K562 (cell line): ENCODE results near the gene PXN. TPM values are rescaled to one million over a fixed set of nuclear protein-coding genes. Genes with fewer than 3 reads are reported as not detected.

ENCODE experiments used
- GMEB1 ChIP-seq: fragments of 250-450 bp; sonication (Bioruptor Pico); IDR thresholded peaks from 2 replicates; pipeline ENCODE4 v1.4.0; 2020; ENCODE audit warnings: mild to moderate bottlenecking
- KLF10 ChIP-seq: fragments of 250-450 bp; sonication (Bioruptor Pico); IDR thresholded peaks from 2 replicates; pipeline ENCODE4 v1.6.1; 2021; ENCODE audit warnings: matching md5 sums
- MED1 ChIP-seq: sonication (generic); formaldehyde crosslinking; IDR thresholded peaks from 2 replicates; pipeline ENCODE4 v1.8.1; 2023; ENCODE audit warnings: missing genetic modification reagents, borderline replicate concordance
- MEIS2 ChIP-seq: fragments of 450-650 bp; IDR thresholded peaks from 2 replicates; pipeline ENCODE4 v1.6.1; 2014; ENCODE audit warnings: mild to moderate bottlenecking; ENCODE audit not compliant: partially characterized antibody
- NCOR1 ChIP-seq: fragments of 450-650 bp; IDR thresholded peaks from 2 replicates; pipeline ENCODE4 v1.6.1; 2016; ENCODE audit warnings: mild to moderate bottlenecking, moderate library complexity
- POLR2B ChIP-seq: fragments of 450-650 bp; IDR thresholded peaks from 2 replicates; pipeline ENCODE4 v1.6.1; 2018; ENCODE audit warnings: low read depth; ENCODE audit not compliant: partially characterized antibody
- STAT5B ChIP-seq: fragments of 250-450 bp; sonication (Bioruptor Pico); IDR thresholded peaks from 2 replicates; pipeline ENCODE4 v1.8.0; 2021; ENCODE audit warnings: mild to moderate bottlenecking, inconsistent platforms
- TARDBP ChIP-seq: fragments of 450-650 bp; IDR thresholded peaks from 2 replicates; pipeline ENCODE4 v1.6.1; 2016
- ZBTB7A ChIP-seq: IDR thresholded peaks from 2 replicates; pipeline ENCODE4 v1.6.1; 2011; ENCODE audit warnings: low read depth, mild to moderate bottlenecking, low read length, moderate library complexity, borderline replicate concordance; ENCODE audit not compliant: control insufficient read depth
- ZNF277 ChIP-seq: fragments of 250-450 bp; sonication (Bioruptor Pico); IDR thresholded peaks from 2 replicates; pipeline ENCODE4 v1.8.0; 2022; ENCODE audit warnings: inconsistent platforms, mild to moderate bottlenecking, moderate library complexity, borderline replicate concordance
- ZNF395 ChIP-seq: fragments of 200-800 bp; sonication (Bioruptor generic); IDR thresholded peaks from 2 replicates; pipeline ENCODE4 v1.6.1; 2017; ENCODE audit warnings: missing genetic modification characterization, missing compliant biosample characterization
- ZNF583 ChIP-seq: fragments of 250-450 bp; sonication (Bioruptor Pico); IDR thresholded peaks from 2 replicates; pipeline ENCODE4 v1.4.0; 2020
- polyA plus RNA-seq, 8 experiments: library from polyadenylated mRNA; depleted of rRNA in 4 of 8; stranded (reverse) in 5 of 8; unstranded in 3 of 8; fragments of >200 nt; fragmentation: Nextera tagmentation in 2 of 8; fragmentation: Illumina TruSeq in 1 of 8; extraction: Ambion mirVana in 2 of 8; extraction: Trizol in 1 of 8; gene quantifications; 2 replicates each; pipeline versions ENCODE4 v1.2.1 to v1.2.3, GENCODE V29; 2011 to 2014; ENCODE audit warnings: inconsistent platforms in 1 of 8, missing spikeins in 1 of 8
- total RNA-seq, 7 experiments: library from RNA; depleted of rRNA in 6 of 7; stranded (reverse); fragments of >200 nt in 6 of 7; fragmentation: Illumina TruSeq in 2 of 7; extraction: Trizol in 2 of 7; gene quantifications; 2 replicates each; pipeline versions ENCODE4 v1.2.1 to v1.2.3, GENCODE V29; 2011 to 2021; ENCODE audit warnings: low replicate concordance in 1 of 7
- TF ChIP-seq, protein P1 (sequence below): fragments of 450-650 bp; IDR thresholded peaks from 2 replicates; pipeline ENCODE4 v1.6.1; 2017; ENCODE audit warnings: mild to moderate bottlenecking, moderate library complexity
- TF ChIP-seq, protein P2 (sequence below): sonication (generic); formaldehyde crosslinking; IDR thresholded peaks from 2 replicates; pipeline ENCODE4 v1.8.1; 2023; ENCODE audit warnings: mild to moderate bottlenecking, missing genetic modification reagents
- TF ChIP-seq, protein P3 (sequence below): fragments of 250-450 bp; sonication (Bioruptor Pico); IDR thresholded peaks from 2 replicates; pipeline ENCODE4 v1.4.0; 2020; ENCODE audit warnings: borderline replicate concordance

Gene PXN
- total and polyA plus RNA-seq, 9 of the 15 experiments (the other 6 are each of a cell fraction or from before 2014, with no cell fraction given) = 4.0 to 74.1 (median 18.6) TPM

DNA sequence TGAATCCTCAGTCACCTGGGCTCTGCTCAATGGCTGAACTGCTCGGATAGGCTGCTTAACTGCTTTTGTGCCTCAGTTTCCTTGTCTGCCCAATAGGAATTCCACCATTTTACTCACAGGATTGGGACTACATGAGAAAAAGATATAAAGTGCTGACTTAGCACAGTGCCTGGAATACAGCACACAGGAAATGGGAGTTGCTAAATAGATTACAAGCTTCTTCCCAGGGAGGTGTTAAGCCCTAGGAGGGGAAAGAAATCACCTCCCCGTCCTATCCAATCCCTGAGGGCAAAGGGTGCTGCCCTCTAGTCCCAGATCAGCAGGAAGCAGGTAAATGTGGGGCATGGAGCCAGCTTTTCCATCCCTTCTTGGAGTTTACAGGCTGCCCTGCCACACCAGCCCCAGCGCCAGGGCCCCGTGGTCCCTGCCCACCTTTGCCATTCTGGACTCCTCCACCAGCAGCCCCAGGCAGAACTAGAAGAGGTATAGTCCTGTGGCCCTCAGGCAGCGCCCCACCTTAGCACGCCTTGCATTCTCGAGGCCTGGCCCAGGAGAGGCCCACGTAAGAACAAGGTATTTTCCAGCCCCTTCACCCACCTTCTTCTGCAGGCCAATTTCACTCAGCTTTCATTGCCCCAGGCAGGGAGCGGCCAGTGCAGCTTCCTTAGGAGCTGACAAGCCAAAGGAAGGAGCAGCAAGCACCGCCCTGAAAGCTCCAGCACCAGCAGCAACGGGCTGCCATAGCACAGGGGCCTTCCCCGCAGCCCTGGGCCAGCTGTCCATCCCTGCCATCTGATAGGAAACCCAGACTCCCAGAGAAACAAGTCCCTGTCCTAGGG, 35.8 kb downstream of the PXN start (continued):
- TF ChIP-seq ZNF277 (CRISPR knock-in tag) (no peak), POLR2B (peak; percentile 30), NCOR1 (no peak), ZNF395 (CRISPR knock-in tag) (peak; percentile 20; the same call in 1 of the 2 replicates), KLF10 (CRISPR knock-in tag) (no peak), MED1 (CRISPR knock-in tag) (no peak), GMEB1 (CRISPR knock-in tag) (no peak), TARDBP (no peak), STAT5B (CRISPR knock-in tag) (no peak), ZBTB7A (no peak), MEIS2 (no peak), ZNF583 (no peak)
- TF ChIP-seq, protein P1, sequence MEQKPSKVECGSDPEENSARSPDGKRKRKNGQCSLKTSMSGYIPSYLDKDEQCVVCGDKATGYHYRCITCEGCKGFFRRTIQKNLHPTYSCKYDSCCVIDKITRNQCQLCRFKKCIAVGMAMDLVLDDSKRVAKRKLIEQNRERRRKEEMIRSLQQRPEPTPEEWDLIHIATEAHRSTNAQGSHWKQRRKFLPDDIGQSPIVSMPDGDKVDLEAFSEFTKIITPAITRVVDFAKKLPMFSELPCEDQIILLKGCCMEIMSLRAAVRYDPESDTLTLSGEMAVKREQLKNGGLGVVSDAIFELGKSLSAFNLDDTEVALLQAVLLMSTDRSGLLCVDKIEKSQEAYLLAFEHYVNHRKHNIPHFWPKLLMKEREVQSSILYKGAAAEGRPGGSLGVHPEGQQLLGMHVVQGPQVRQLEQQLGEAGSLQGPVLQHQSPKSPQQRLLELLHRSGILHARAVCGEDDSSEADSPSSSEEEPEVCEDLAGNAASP = no peak
- TF ChIP-seq, protein P2, sequence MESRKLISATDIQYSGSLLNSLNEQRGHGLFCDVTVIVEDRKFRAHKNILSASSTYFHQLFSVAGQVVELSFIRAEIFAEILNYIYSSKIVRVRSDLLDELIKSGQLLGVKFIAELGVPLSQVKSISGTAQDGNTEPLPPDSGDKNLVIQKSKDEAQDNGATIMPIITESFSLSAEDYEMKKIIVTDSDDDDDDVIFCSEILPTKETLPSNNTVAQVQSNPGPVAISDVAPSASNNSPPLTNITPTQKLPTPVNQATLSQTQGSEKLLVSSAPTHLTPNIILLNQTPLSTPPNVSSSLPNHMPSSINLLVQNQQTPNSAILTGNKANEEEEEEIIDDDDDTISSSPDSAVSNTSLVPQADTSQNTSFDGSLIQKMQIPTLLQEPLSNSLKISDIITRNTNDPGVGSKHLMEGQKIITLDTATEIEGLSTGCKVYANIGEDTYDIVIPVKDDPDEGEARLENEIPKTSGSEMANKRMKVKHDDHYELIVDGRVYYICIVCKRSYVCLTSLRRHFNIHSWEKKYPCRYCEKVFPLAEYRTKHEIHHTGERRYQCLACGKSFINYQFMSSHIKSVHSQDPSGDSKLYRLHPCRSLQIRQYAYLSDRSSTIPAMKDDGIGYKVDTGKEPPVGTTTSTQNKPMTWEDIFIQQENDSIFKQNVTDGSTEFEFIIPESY (CRISPR knock-in tag) = no peak
- TF ChIP-seq, protein P3, sequence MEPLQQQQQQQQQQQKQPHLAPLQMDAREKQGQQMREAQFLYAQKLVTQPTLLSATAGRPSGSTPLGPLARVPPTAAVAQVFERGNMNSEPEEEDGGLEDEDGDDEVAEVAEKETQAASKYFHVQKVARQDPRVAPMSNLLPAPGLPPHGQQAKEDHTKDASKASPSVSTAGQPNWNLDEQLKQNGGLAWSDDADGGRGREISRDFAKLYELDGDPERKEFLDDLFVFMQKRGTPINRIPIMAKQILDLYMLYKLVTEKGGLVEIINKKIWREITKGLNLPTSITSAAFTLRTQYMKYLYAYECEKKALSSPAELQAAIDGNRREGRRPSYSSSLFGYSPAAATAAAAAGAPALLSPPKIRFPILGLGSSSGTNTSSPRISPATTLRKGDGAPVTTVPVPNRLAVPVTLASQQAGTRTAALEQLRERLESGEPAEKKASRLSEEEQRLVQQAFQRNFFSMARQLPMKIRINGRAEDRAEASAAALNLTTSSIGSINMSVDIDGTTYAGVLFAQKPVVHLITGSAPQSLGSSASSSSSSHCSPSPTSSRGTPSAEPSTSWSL (CRISPR knock-in tag) = no peak
